Endothelial cell of umbilical vein (primary cell): ENCODE data around the gene DYDC2. TPM values are rescaled to one million over a fixed set of nuclear protein-coding genes. Genes with fewer than 3 reads are reported as not detected.

Source experiments
- BruUV-seq: library from RNA; stranded (reverse); fragments of 400-500 nt; replicated peaks from 2 replicates; lab custom pipeline; 2021; lab: Mats Ljungman, UMichigan
- CTCF ChIA-PET: fragments of 300-600, 350-600 bp; sonication (Branson Sonifier 250); formaldehyde crosslinking; loops from one replicate; lab custom pipeline; 2021; ENCODE audit warnings: antibody characterized with exemption, inconsistent platforms; lab: Charles Lee
- POLR2A ChIA-PET: fragments of 300-600, 350-600 bp; sonication (Branson Sonifier 250); formaldehyde crosslinking; loops from one replicate; lab custom pipeline; 2021; ENCODE audit warnings: antibody characterized with exemption, inconsistent platforms; lab: Charles Lee
- DNase-seq: peaks from one replicate; pipeline ENCODE4 v3.0.0-alpha.2; 2011; ENCODE audit warnings: low read depth, low spot score
- FAIRE-seq: peaks from 2 replicates; lab custom pipeline; 2011; peaks lifted over from hg19 to GRCh38; lab: Jason Lieb, UNC
- H2AFZ ChIP-seq: 2 replicates; pipeline ENCODE4 v1.6.0; 2012; ENCODE audit warnings: low read depth, low read length, control low read depth, inconsistent platforms
- H3K27ac ChIP-seq: 2 replicates; pipeline ENCODE4 v1.5.1; 2011; ENCODE audit warnings: low read depth, mild to moderate bottlenecking, control low read depth, low read length, moderate library complexity; ENCODE audit not compliant: insufficient read depth
- H3K27me3 ChIP-seq, 2 experiments: 2 replicates each; pipeline versions ENCODE4 v1.6.0 to v1.6.1; 2011; ENCODE audit warnings: low read length in 2 of 2, mixed read lengths in 1 of 2; ENCODE audit not compliant: control insufficient read depth in 2 of 2, insufficient read depth in 2 of 2
- H3K36me3 ChIP-seq, 2 experiments: 2 replicates in 1 of 2; 3 replicates in 1 of 2; pipeline ENCODE4 v1.5.1; 2011; ENCODE audit warnings: low read length in 2 of 2, mild to moderate bottlenecking in 1 of 2, moderate library complexity in 1 of 2; ENCODE audit not compliant: control insufficient read depth in 2 of 2, insufficient read depth in 2 of 2; ENCODE audit errors: extremely low read depth in 1 of 2
- H3K4me1 ChIP-seq: 3 replicates; pipeline ENCODE4 v1.5.1; 2011; ENCODE audit warnings: mild to moderate bottlenecking, low read length; ENCODE audit not compliant: control insufficient read depth, insufficient read depth; ENCODE audit errors: extremely low read depth
- H3K4me2 ChIP-seq: 2 replicates; pipeline ENCODE4 v1.6.1; 2011; ENCODE audit warnings: low read length, control low read depth, mixed read lengths; ENCODE audit not compliant: insufficient read depth
- H3K4me3 ChIP-seq, 3 experiments: fragments of 200-600 bp in 1 of 3; sonication (generic), shearing (Covaris generic) in 1 of 3; replicated peaks in 1 of 3; 2 replicates each; pipeline ENCODE4 v1.5.1; 2011 to 2016; ENCODE audit warnings: control low read depth in 3 of 3, low read length in 3 of 3, mild to moderate bottlenecking in 2 of 3, inconsistent platforms in 1 of 3, low read depth in 1 of 3, moderate library complexity in 1 of 3; ENCODE audit not compliant: insufficient read depth in 1 of 3
- H3K79me2 ChIP-seq: 2 replicates; pipeline ENCODE4 v1.6.0; 2012; ENCODE audit warnings: low read length, inconsistent platforms; ENCODE audit not compliant: control insufficient read depth, insufficient read depth
- H3K9ac ChIP-seq: replicated peaks from 2 replicates; pipeline ENCODE3; 2011; ENCODE audit warnings: low read length, control low read depth; ENCODE audit not compliant: insufficient read depth; ENCODE audit errors: extremely low read depth
- H3K9me1 ChIP-seq: replicated peaks from 3 replicates; pipeline ENCODE4 v1.6.0; 2011; ENCODE audit warnings: mild to moderate bottlenecking, low read length; ENCODE audit not compliant: control insufficient read depth, insufficient read depth; ENCODE audit errors: extremely low read depth
- H3K9me3 ChIP-seq: replicated peaks from 2 replicates; pipeline ENCODE4 v1.5.1; 2012; ENCODE audit warnings: low read length, inconsistent platforms; ENCODE audit not compliant: control insufficient read depth, insufficient read depth
- H4K20me1 ChIP-seq: replicated peaks from 2 replicates; pipeline ENCODE3; 2011; ENCODE audit warnings: mild to moderate bottlenecking, low read length; ENCODE audit not compliant: control insufficient read depth, insufficient read depth; ENCODE audit errors: extremely low read depth
- EZH2 ChIP-seq: IDR thresholded peaks from 2 replicates; pipeline ENCODE4 v1.6.1; 2012; ENCODE audit warnings: borderline replicate concordance, low read depth, mild to moderate bottlenecking, moderate library complexity, low read length, inconsistent platforms; ENCODE audit not compliant: severe bottlenecking
- FOS ChIP-seq: IDR thresholded peaks from 2 replicates; pipeline ENCODE4 v1.6.1; 2011; ENCODE audit warnings: mild to moderate bottlenecking, low read length, moderate library complexity, borderline replicate concordance; ENCODE audit not compliant: insufficient read depth
- MYC ChIP-seq: IDR thresholded peaks from one replicate; pipeline ENCODE4 v1.6.1; 2011; ENCODE audit warnings: mild to moderate bottlenecking, low read depth, low read length
- dilution Hi-C: fragments of 300-500 bp; cut with MboI; formaldehyde crosslinking; loops from one replicate; pipeline ENCODE4 v1.15.0; 2019; ENCODE audit warnings: low sequenced_read_pairs; ENCODE audit not compliant: extremely low pct_ligation_motif_present
- intact Hi-C: fragments of 100-400 bp; cut with micrococcal nuclease; formaldehyde crosslinking; loops from one replicate; pipeline ENCODE4 v1.10.0; 2022
- polyA plus RNA-seq, 4 experiments: library from polyadenylated mRNA; depleted of rRNA in 3 of 4; stranded (reverse) in 3 of 4; unstranded in 1 of 4; fragments of >200 nt; gene quantifications; 2 replicates each; pipeline versions ENCODE4 v1.2.1 to v1.2.3, GENCODE V29; 2011 to 2012; ENCODE audit warnings: missing spikeins in 1 of 4
- total RNA-seq: library from RNA; stranded (reverse); gene quantifications from 2 replicates; pipeline ENCODE4 v1.2.3, GENCODE V29; 2021
- TF ChIP-seq, protein P1 (sequence below): IDR thresholded peaks from 2 replicates; pipeline ENCODE4 v1.6.1; 2011; ENCODE audit not compliant: insufficient read depth, insufficient read length
- TF ChIP-seq, protein P2 (sequence below), 2 donors: IDR thresholded peaks; 1 replicate in 1 of 2; 2 replicates in 1 of 2; pipeline ENCODE4 v1.5.1; 2011; ENCODE audit warnings: low read length in 2 of 2, mild to moderate bottlenecking in 2 of 2, moderate library complexity in 2 of 2, control low read depth in 1 of 2, inconsistent platforms in 1 of 2, low read depth in 1 of 2; ENCODE audit not compliant: insufficient read depth in 1 of 2; ENCODE audit errors: extremely low read depth in 1 of 2

The DYDC2 gene
- total and polyA plus RNA-seq, 2 donors (not counting 3 experiments of a cell fraction or from before 2014, with no cell fraction given): not detected

DNA sequence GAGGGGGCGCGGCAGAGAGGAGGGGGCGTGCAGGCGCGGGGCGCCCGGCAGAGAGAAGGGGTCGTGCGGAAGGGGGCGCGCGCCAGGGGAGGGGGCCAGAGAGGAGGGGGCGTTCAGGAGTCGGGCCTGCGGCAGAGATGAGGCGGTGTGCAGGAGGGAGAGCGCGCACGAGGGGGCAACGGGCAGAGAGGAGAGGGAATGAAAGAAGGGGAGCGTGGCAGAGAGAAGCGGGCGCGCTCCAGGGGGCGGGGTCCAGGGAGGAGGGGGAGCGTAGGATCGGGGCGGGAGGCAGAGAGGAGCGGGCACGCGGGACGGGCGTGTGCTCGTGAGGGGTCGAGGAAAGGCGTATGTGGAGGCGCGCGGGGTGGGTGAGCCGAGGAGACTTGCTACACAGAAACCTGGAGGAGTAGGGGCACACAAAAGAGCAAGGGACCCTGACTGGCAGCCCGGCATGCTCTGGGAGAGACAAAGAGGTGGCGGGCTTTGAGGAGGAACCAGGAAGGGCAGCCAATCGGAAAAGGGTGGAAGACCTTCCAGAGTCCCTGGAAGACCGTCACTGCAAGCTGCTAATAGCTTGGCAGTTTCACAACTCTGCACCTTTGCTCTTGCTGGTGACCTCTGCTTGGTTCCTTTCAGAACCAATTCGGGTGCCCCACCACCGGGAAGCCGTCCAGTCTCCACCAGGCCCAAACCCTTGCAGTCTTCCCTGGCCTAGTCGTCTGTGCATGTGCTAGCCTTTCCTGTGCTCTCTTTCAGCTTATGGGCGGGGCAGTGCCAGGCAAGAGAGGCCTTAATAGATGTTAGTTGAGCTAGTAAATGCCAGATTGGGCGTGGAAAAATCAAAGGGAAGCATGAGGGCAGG lies 639 bp downstream of the DYDC2 start:
- H3K27me3 ChIP-seq: peaks cover 29 to 32% of the 10 kb centered on the region in 2 experiments
- no peak overlapping the region for H3K9ac ChIP-seq
- no peaks in the 10 kb centered on the region for H3K79me2 ChIP-seq
- no peak overlapping the region for H3K27ac ChIP-seq
- ChIA-PET CTCF (interaction anchor here (0.6 kb wide), 1 partner anchor 890 kb away, joined by 4 read pairs; no protein-coding TSS in a partner anchor), POLR2A (no interaction called here)
- intact Hi-C loops (no loop called here), dilution Hi-C loops (no loop called here)
- no TSS peak for BruUV-seq
- DNase-seq: no peak
- H4K20me1 ChIP-seq: no peaks in the 10 kb centered on the region
- no peak for FAIRE-seq
- TF ChIP-seq FOS: no peak
- TF ChIP-seq, protein P1, sequence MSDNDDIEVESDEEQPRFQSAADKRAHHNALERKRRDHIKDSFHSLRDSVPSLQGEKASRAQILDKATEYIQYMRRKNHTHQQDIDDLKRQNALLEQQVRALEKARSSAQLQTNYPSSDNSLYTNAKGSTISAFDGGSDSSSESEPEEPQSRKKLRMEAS: no peak
- peak; percentile 33 for TF ChIP-seq EZH2
- TF ChIP-seq, protein P2, sequence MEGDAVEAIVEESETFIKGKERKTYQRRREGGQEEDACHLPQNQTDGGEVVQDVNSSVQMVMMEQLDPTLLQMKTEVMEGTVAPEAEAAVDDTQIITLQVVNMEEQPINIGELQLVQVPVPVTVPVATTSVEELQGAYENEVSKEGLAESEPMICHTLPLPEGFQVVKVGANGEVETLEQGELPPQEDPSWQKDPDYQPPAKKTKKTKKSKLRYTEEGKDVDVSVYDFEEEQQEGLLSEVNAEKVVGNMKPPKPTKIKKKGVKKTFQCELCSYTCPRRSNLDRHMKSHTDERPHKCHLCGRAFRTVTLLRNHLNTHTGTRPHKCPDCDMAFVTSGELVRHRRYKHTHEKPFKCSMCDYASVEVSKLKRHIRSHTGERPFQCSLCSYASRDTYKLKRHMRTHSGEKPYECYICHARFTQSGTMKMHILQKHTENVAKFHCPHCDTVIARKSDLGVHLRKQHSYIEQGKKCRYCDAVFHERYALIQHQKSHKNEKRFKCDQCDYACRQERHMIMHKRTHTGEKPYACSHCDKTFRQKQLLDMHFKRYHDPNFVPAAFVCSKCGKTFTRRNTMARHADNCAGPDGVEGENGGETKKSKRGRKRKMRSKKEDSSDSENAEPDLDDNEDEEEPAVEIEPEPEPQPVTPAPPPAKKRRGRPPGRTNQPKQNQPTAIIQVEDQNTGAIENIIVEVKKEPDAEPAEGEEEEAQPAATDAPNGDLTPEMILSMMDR (IDR thresholded peaks at IDR 0.05; ENCODE audit: extremely low read depth in 1 of 2, insufficient read depth in 1 of 2, low read depth in 1 of 2, low read length in 2 of 2): no peak
- no peak for TF ChIP-seq MYC
- peak overlapping the region; percentile 38 for H2AFZ ChIP-seq
- H3K4me2 ChIP-seq: no peak overlapping the region
- H3K4me1 ChIP-seq: peaks cover 3% of the 10 kb centered on the region
- no peaks in the 10 kb centered on the region for H3K36me3 ChIP-seq
- H3K9me1 ChIP-seq: no peaks in the 10 kb centered on the region
- peak overlapping the region in 1 of 3 experiments; percentile 20 for H3K4me3 ChIP-seq
- no peaks in the 10 kb centered on the region for H3K9me3 ChIP-seq
